KMS-11 (cell line): ENCODE measurements around the gene OR4N2.
"Not testable (repeated sequence)": the region's sequence is repeated elsewhere in the genome, so short reads cannot be mapped to it uniquely, and the experiment has no call there.

Source experiments
- H2AFZ ChIP-seq: fragments of 200-600 bp; sonication (generic); 2 replicates; pipeline ENCODE4 v1.6.1; 2016; ENCODE audit warnings: antibody characterized with exemption, mixed run types, low read depth
- H3K27ac ChIP-seq: fragments of 200-600 bp; sonication (generic); 2 replicates; pipeline ENCODE4 v1.6.1; 2016; ENCODE audit warnings: mild to moderate bottlenecking, mixed run types
- H3K27me3 ChIP-seq: fragments of 200-600 bp; sonication (generic); 2 replicates; pipeline ENCODE4 v1.6.1; 2017; ENCODE audit warnings: mild to moderate bottlenecking, low read depth, mixed run types, moderate library complexity; ENCODE audit not compliant: insufficient read depth
- H3K36me3 ChIP-seq: fragments of 200-600 bp; sonication (generic); 2 replicates; pipeline ENCODE4 v1.6.1; 2017; ENCODE audit warnings: mild to moderate bottlenecking, mixed run types; ENCODE audit not compliant: insufficient read depth
- H3K4me1 ChIP-seq: fragments of 200-600 bp; sonication (generic); 2 replicates; pipeline ENCODE4 v1.6.1; 2016; ENCODE audit warnings: mild to moderate bottlenecking, low read depth, mixed run types; ENCODE audit not compliant: poor library complexity, severe bottlenecking
- H3K4me2 ChIP-seq: fragments of 200-600 bp; sonication (generic); 2 replicates; pipeline ENCODE4 v1.7.0; 2016; ENCODE audit warnings: mild to moderate bottlenecking, mixed run types
- H3K4me3 ChIP-seq: fragments of 200-600 bp; sonication (generic); IDR thresholded peaks from 2 replicates; pipeline ENCODE4 v1.6.1; 2017; ENCODE audit warnings: low read depth, low read length, mixed read lengths; ENCODE audit not compliant: insufficient read depth
- H3K79me2 ChIP-seq: fragments of 200-600 bp; sonication (generic); 2 replicates; pipeline ENCODE4 v1.6.1; 2016; ENCODE audit warnings: low read depth, mixed run types; ENCODE audit not compliant: insufficient read depth
- H3K9ac ChIP-seq: fragments of 200-600 bp; sonication (generic); 2 replicates; pipeline ENCODE4 v1.6.1; 2016; ENCODE audit warnings: mild to moderate bottlenecking, mixed run types
- H4K20me1 ChIP-seq: fragments of 200-600 bp; sonication (generic); 2 replicates; pipeline ENCODE4 v1.6.1; 2016; ENCODE audit warnings: mild to moderate bottlenecking, mixed run types; ENCODE audit not compliant: insufficient read depth
- CTCF ChIP-seq: fragments of 200-600 bp; sonication (generic); conservative IDR thresholded peaks from 2 replicates; pipeline ENCODE4 v1.6.1; 2017; ENCODE audit warnings: low read depth, mild to moderate bottlenecking, antibody characterized with exemption, low read length, moderate library complexity, mixed read lengths

The OR4N2 gene

GRCh38 chr14:19775587-19775986, 28.0 kb upstream of the OR4N2 start:
- Histone ChIP-seq H3K4me3 (no peak overlapping the region), H3K27ac (no peak overlapping the region), H3K4me1 (no peaks in the 10 kb centered on the region), H3K27me3 (no peaks in the 10 kb centered on the region), H4K20me1 (no peaks in the 10 kb centered on the region), H3K36me3 (no peaks in the 10 kb centered on the region), H2AFZ (no peak overlapping the region), H3K9ac (no peak overlapping the region), H3K4me2 (no peak overlapping the region), H3K79me2 (no peaks in the 10 kb centered on the region)
- no peak for TF ChIP-seq CTCF

- H3K4me1 ChIP-seq, H3K4me3 ChIP-seq, H3K9ac ChIP-seq, H2AFZ ChIP-seq, H3K36me3 ChIP-seq, H3K27ac ChIP-seq, H3K4me2 ChIP-seq, H3K79me2 ChIP-seq, H3K27me3 ChIP-seq, H4K20me1 ChIP-seq: not testable (repeated sequence)
These were observed 17.7 kb upstream of the OR4N2 start for GRCh38 chr14:19785848-19786247.

- H3K4me2 ChIP-seq, H4K20me1 ChIP-seq, H3K9ac ChIP-seq, H3K79me2 ChIP-seq, H3K27me3 ChIP-seq, H3K36me3 ChIP-seq, H3K27ac ChIP-seq, H2AFZ ChIP-seq, H3K4me3 ChIP-seq, H3K4me1 ChIP-seq: not testable (repeated sequence)
These were observed 16.3 kb upstream of the OR4N2 start for GRCh38 chr14:19787318-19787717.

GRCh38 chr14:19788150-19788549, 15.4 kb upstream of the OR4N2 start:
- H3K4me3 ChIP-seq, H4K20me1 ChIP-seq, H3K9ac ChIP-seq, H3K27me3 ChIP-seq, H3K36me3 ChIP-seq, H3K4me1 ChIP-seq, H3K79me2 ChIP-seq, H3K4me2 ChIP-seq, H3K27ac ChIP-seq, H2AFZ ChIP-seq: not testable (repeated sequence)

GRCh38 chr14:19796520-19797108, 7.0 kb upstream of the OR4N2 start:
- not testable (repeated sequence) for H2AFZ ChIP-seq, H3K27ac ChIP-seq, H3K9ac ChIP-seq, H3K79me2 ChIP-seq, H3K4me1 ChIP-seq, H3K36me3 ChIP-seq, H3K4me2 ChIP-seq, H3K27me3 ChIP-seq, H4K20me1 ChIP-seq, H3K4me3 ChIP-seq

GRCh38 chr14:19799880-19800279, 3.7 kb upstream of the OR4N2 start:
- H3K4me3 ChIP-seq: no peak overlapping the region
- no peaks in the 10 kb centered on the region for H3K36me3 ChIP-seq
- H3K4me2 ChIP-seq: no peak overlapping the region
- no peaks in the 10 kb centered on the region for H4K20me1 ChIP-seq
- no peaks in the 10 kb centered on the region for H3K79me2 ChIP-seq
- H3K4me1 ChIP-seq: no peaks in the 10 kb centered on the region
- TF ChIP-seq CTCF: no peak
- H3K27ac ChIP-seq: no peak overlapping the region
- no peaks in the 10 kb centered on the region for H3K27me3 ChIP-seq
- H2AFZ ChIP-seq: no peak overlapping the region
- no peak overlapping the region for H3K9ac ChIP-seq
